Measurements from ENCODE around the gene SMIM12. TPM values are rescaled to one million over a fixed set of nuclear protein-coding genes. Genes with fewer than 3 reads are reported as not detected.

The SMIM12 gene
- 50.4 to 61.5 TPM (median 58.0 TPM) in 5 replicates for total RNA-seq (2022; extraction: Qiagen RNA extraction)

GRCh38 chr1:34859446-34860200 lies at the start of gene SMIM12:
TSS of gene SMIM12 (minus strand) at chr1:34859749. CDS start at chr1:34855977, 3,772 bp downstream.

Other genes with a start within 250 kb of the SMIM12 start
- gene GJB5, start 104.7 kb downstream of the SMIM12 start, total RNA-seq (2022; extraction: Qiagen RNA extraction) = 0.06 to 0.25 TPM (median 0.11 TPM) in 4 of 5 replicates, not detected in the other
- 0.06 to 0.13 TPM (median 0.11 TPM) in 5 replicates for gene GJB4, start 100.0 kb downstream of the SMIM12 start, total RNA-seq (2022; extraction: Qiagen RNA extraction)
- 10.9 to 20.9 TPM (median 15.7 TPM) in 5 replicates for gene GJB3, start 78.5 kb downstream of the SMIM12 start, total RNA-seq (2022; extraction: Qiagen RNA extraction)
- gene GJA4, start 66.8 kb downstream of the SMIM12 start, total RNA-seq (2022; extraction: Qiagen RNA extraction) = 0.07 TPM in 1 of 5 replicates, not detected in the others
- 0.15 to 0.38 TPM (median 0.21 TPM) in 5 replicates for gene DLGAP3, start 69.9 kb upstream of the SMIM12 start, total RNA-seq (2022; extraction: Qiagen RNA extraction)
- 10.8 to 15.8 TPM (median 12.2 TPM) in 5 replicates for gene TMEM35B, start 125.6 kb upstream of the SMIM12 start, total RNA-seq (2022; extraction: Qiagen RNA extraction)
- 4.2 to 5.4 TPM (median 4.4 TPM) in 5 replicates for gene ZMYM6, start 172.2 kb upstream of the SMIM12 start, total RNA-seq (2022; extraction: Qiagen RNA extraction)
- gene ZMYM1, start 219.6 kb upstream of the SMIM12 start, total RNA-seq (2022; extraction: Qiagen RNA extraction) = 3.5 to 8.9 TPM (median 6.8 TPM) in 5 replicates

Measured in A549 treated with dexamethasone at 1 μM for 4 hours (cell line).